ENCODE measurements around the gene MYO16.

GRCh38 chr13:108940121-108940520, 310.7 kb downstream of the MYO16 start:
- TF ChIP-seq CTCF (IDR thresholded peaks at IDR 0.05) (no peak), POLR2A (IDR thresholded peaks at IDR 0.05) (no peak), POLR2AphosphoS5 (IDR thresholded peaks at IDR 0.05) (no peak)

Data from gastroesophageal sphincter (tissue), 3 donors.